ENCODE data around the gene ISOC1.

Gene ISOC1

GRCh38 chr5:129096382-129096991 lies 1.9 kb downstream of the ISOC1 start:
- DNase-seq = no peak

- DNase-seq = no peak
Observed at GRCh38 chr5:129097498-129098296, 3.1 kb downstream of the ISOC1 start.

GRCh38 chr5:129098488-129099183 lies 4.1 kb downstream of the ISOC1 start:
- DNase-seq = no peak

DNA sequence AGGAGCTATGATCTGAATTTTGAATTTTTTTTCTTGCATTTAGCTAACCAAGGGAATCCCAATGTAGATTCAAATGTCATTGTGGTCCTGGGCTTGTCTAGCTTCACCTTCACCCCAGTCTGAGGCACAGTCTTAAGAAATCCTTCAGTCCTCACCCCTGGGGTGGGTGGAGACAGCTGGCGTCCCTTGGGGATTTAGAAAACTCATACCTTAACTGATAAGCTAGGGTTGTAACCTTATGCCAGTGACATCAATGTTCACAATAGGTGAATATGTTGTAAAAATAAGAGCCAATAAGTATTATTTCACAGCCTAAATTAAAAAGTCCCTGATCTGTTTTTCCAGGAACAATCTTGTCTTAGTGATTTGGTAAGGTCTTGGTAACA lies 4.6 kb downstream of the ISOC1 start:
- DNase-seq = no peak

GRCh38 chr5:129101794-129102193 lies 7.2 kb downstream of the ISOC1 start:
- no peak for DNase-seq

- no peak for DNase-seq
Observed at GRCh38 chr5:129103397-129103796, 8.8 kb downstream of the ISOC1 start.

DNA sequence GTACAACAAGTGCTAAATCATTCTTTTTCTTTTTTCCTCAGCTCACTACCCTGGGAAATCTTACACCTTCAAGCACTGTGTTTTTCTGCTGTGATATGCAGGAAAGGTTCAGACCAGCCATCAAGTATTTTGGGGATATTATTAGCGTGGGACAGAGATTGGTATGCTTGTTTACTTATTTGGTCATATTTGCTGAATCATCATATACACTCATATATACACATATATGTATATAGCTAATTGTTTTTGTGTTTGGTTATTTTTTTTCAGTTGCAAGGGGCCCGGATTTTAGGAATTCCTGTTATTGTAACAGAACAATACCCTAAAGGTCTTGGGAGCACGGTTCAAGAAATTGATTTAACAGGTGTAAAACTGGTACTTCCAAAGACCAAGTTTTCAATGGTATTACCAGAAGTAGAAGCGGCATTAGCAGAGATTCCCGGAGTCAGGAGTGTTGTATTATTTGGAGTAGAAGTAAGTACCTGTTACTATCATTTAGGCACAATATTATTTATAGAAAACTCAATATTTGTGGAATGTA lies 10.4 kb downstream of the ISOC1 start:
- no peak for DNase-seq

DNA sequence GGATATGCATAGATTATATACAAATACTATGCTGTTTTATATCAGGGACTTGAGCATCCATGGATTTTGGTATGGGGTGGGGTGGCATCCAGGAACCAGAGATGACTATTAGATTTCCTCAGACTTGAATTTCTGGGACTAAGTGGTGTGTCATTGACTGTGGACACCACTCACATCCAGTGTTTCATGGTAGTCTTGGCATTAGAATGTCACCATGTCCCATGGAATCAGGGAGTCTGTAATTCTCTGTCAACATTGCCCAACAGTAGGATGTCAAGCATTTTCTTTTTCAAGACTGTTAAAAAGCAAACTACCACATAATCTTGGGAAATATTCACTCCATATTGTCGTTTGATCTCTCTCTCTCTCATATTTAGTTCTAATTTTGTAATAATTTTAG lies 13.1 kb downstream of the ISOC1 start:
- DNase-seq = no peak

DNA sequence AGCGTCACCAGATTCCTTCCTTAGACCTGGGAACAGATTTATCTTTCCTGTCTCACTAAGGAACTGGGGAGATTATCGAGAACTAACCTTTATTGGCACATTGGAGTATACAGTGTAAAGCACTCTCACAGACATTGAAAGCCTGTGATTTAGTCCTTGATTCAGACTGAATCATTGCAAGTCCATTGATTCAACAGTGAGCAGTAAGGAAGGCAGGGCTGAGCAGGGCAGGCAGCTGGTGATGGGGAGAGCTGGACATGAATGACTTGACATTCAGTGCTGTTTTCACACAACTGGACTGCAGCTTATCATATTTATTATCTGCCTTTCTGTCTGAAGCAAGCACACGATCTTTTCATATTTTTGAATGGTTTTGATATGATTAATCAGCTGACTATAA lies 16.2 kb downstream of the ISOC1 start:
- no peak for DNase-seq

- DNase-seq = no peak
Observed at GRCh38 chr5:129111351-129111750, 16.8 kb downstream of the ISOC1 start.

- no peak for DNase-seq
Observed at GRCh38 chr5:129112295-129112694, 17.7 kb downstream of the ISOC1 start.

- no peak for DNase-seq
Observed at GRCh38 chr5:129113867-129114266, 19.3 kb downstream of the ISOC1 start.

DNA sequence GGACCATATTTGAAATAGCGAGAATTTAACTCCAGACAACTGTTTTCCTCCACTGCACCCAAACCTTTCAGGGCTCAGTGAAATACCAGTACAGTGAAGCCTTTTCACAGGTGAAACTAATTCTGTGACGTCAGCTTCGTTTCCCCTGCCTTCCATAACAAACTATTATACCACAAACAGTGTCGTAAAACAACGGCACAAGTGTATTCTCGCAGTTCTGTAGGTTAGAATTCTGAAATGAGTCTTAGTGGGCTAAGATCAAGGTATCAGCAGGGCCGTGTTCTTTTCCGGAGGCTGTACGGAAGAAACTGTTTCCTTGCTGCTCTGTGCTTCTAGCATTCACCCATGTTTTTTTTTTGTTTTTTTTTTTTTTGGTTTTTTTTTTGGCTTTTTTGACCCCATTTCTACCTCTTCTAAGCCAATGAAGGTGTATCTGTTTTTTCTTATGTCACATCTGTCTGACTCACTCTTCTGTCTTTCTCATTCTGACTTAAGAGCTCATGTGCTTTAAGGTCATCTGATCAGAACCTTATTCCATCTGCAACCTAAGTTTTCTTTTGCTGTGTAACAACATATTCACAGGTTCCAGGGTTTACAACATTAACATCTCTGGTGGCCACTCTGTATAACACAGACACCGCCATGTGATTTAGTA lies 20.1 kb downstream of the ISOC1 start:
- no peak for DNase-seq

DNA sequence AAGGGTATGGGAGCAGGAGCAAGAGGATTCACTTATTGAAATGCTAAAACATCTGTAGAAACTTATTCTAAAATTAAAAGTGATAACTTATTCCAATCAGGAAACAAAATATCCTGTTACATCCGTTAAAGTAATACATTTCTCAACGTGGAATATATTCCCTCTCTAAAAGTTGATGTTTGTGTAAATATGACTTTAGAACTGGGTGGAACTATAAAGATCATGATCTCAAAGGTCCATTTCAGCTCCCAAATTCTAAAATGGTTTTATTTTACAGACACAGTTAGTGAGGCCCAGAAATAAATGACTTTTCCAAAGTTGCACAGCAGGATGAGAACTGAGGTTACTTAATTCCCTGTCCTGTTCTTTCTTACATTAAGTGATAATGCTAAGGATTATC lies 21.1 kb downstream of the ISOC1 start:
- no peak for DNase-seq

- DNase-seq = no peak
Observed at GRCh38 chr5:129116797-129117196, 22.2 kb downstream of the ISOC1 start.

DNA sequence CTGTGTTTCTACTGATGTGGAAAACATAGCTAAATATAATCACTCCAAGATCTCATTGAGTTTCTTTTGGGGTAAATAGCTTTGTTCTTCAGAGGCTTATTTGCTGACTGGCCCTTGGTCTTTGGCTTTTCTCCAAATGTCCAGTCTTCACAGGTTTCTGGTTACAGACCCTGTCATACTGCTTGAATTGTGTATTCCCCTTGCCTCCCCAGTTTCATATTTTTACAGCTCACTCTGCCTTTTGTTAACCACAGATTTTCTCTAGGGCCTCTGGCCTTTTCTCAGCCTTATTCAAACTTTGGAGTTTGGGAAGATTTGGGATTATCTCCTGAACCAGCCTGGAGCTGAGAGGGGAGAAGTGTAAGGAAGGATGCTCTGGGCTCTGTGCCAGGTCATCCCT lies 23.9 kb downstream of the ISOC1 start:
- no peak for DNase-seq

- DNase-seq = no peak
Observed at GRCh38 chr5:129118826-129119225, 24.3 kb downstream of the ISOC1 start.

DNA sequence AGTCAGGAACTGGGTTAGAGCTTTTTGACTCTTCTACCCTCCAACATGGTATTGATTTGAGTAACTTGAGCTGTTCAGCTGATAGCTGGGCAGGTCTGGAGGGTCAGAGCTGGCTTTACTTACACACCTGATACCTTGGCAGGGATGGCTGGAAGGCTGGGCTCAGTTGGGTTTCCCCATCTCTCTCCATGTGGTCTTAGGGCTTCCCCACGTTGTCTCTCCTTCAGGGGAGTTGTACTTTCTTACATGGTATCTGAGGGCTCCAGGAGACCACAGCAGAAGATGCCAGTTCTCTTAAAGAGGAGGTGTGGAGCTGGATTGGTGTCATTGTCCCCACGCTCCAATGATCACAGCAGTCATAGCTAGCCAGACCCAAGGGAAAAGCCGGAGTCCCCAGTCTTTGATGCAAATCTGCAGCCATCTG lies 25.6 kb downstream of the ISOC1 start:
- DNase-seq = no peak

- no peak for DNase-seq
Observed at GRCh38 chr5:129122560-129122959, 28.0 kb downstream of the ISOC1 start.

DNA sequence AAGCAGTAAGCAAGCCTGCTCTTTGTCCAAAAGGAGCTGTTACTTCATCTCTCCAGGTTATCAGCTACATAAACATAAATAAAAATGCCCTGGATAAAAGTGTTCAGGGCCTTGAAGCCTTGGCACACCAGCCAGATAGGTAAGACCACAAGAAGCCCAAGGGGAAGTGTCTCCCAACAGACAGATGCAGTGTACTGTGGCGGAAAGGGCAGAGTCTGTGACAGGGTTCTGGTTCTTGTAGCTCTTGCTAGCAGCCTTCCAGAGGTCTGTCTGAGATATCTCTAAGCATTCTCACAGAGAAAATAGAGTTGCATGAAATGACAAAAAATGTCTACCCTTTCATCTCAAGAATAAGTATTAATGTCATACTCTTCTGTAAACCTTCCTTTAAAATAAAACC lies 30.1 kb downstream of the ISOC1 start:
- no peak for DNase-seq

GRCh38 chr5:129125819-129126218 lies 31.3 kb downstream of the ISOC1 start:
- DNase-seq = peak; percentile 70

DNA sequence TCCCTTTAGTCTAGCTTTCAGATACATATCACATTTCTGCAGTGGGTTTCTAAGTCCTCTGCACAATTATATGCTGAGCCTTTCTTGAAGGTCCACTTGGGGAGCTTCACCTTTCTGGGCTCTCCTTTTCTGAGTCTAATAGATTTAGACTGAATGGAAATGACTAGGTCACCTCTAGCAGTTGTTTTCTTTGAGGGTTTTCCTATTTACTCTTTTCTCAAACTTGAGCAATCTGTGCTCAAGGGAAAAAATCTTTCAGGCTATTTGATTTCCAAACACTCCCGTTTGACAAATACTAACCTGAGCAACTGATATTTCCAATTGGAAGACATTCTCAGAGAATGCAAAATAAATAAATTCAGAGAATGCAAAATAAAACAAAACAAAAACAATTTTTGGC lies 39.0 kb downstream of the ISOC1 start:
- DNase-seq = no peak

GRCh38 chr5:129135633-129136032 lies 41.1 kb downstream of the ISOC1 start:
- peak; percentile 9 for DNase-seq

Measured in suppressor macrophage treated with lipopolysaccharide for 4 hours (primary cell).